Body of pancreas (tissue), 4 donors: ENCODE data around the gene SPARCL1. TPM values are rescaled to one million over a fixed set of nuclear protein-coding genes. Genes with fewer than 3 reads are reported as not detected.

Source experiments
- ATAC-seq: fragments of 150-250 bp; one replicate; pipeline ENCODE4 v1.9.1; 2016
- DNase-seq, 4 donors: peaks; one replicate each; pipeline ENCODE4 v3.0.0-alpha.2; 2019
- H3K27ac ChIP-seq, 4 donors: fragments of 200-600 bp; sonication (generic); 1 replicate in 3 of 4; 2 replicates in 1 of 4; pipeline versions ENCODE4 v1.5.1 to v1.6.1; 2016 to 2019; ENCODE audit warnings: mild to moderate bottlenecking in 1 of 4, mixed read lengths in 1 of 4, moderate library complexity in 1 of 4
- H3K27me3 ChIP-seq, 2 donors: fragments of 200-600 bp; sonication (generic); one replicate each; pipeline ENCODE4 v1.6.0; 2016; ENCODE audit warnings: mild to moderate bottlenecking in 1 of 2
- H3K36me3 ChIP-seq, 2 donors: fragments of 200-600 bp; sonication (generic); replicated peaks in 1 of 2; 2 replicates each; pipeline ENCODE4 v1.5.1; 2016; ENCODE audit warnings: low read depth in 2 of 2; ENCODE audit not compliant: insufficient read depth in 1 of 2
- H3K4me1 ChIP-seq: fragments of 200-600 bp; sonication (generic); one replicate; pipeline ENCODE4 v1.6.0; 2016
- H3K4me3 ChIP-seq, 2 donors: fragments of 200-600 bp; sonication (generic); 1 replicate in 1 of 2; 2 replicates in 1 of 2; pipeline ENCODE4 v1.5.1; 2016 to 2019
- H3K9me3 ChIP-seq, 3 donors: fragments of 200-600 bp; sonication (generic); 1 replicate in 2 of 3; 2 replicates in 1 of 3; pipeline ENCODE4 v1.5.1; 2016
- CTCF ChIP-seq, 7 experiments: fragments of 450-650 bp in 4 of 7; fragments of 200-600 bp in 3 of 7; sonication (generic) in 3 of 7; IDR thresholded peaks; one replicate each; pipeline ENCODE4 v1.5.1; 2016 to 2019; ENCODE audit warnings: antibody characterized with exemption in 7 of 7
- POLR2A ChIP-seq, 3 donors: fragments of 450-650 bp; IDR thresholded peaks; one replicate each; pipeline ENCODE4 v1.6.1; 2016; ENCODE audit warnings: antibody characterized with exemption in 3 of 3, mild to moderate bottlenecking in 2 of 3
- WGBS, 2 donors: methylation state at CpG; one replicate each; pipeline ENCODE4 v1.1.5; 2017; 5-methylcytosine and 5-hydroxymethylcytosine counted together
- intact Hi-C: fragments of 100-400 bp; cut with DNase I; formaldehyde crosslinking; loops from one replicate; pipeline ENCODE4 v1.15.1; 2023
- total RNA-seq, 2 donors: library from RNA; depleted of rRNA; stranded (reverse); fragments of >200 nt; gene quantifications; one replicate each; pipeline ENCODE4 v1.1.0, GENCODE V29; 2016

Gene SPARCL1
- total RNA-seq, 2 donors from 2014 or later = 137 to 141 TPM

GRCh38 chr4:87476934-87477333 is 52.2 kb downstream of the SPARCL1 start:
- TF ChIP-seq CTCF (IDR thresholded peaks at IDR 0.05) (no peak), POLR2A (IDR thresholded peaks at IDR 0.05) (no peak)
- no peak overlapping the region for H3K27ac ChIP-seq
- no peaks in the 10 kb centered on the region for H3K36me3 ChIP-seq
- 87 to 90% methylated on average over 3 of the region's 3 CpGs for WGBS, 2 donors
- intact Hi-C loops = no loop called here
- H3K27me3 ChIP-seq = no peaks in the 10 kb centered on the region
- ATAC-seq (no peak), DNase-seq (no peak)
- no peaks in the 10 kb centered on the region for H3K4me1 ChIP-seq
- H3K9me3 ChIP-seq = no peaks in the 10 kb centered on the region
- no peak overlapping the region for H3K4me3 ChIP-seq

- Histone ChIP-seq H3K9me3 (no peaks in the 10 kb centered on the region), H3K4me3 (no peak overlapping the region), H3K4me1 (no peaks in the 10 kb centered on the region), H3K36me3 (no peaks in the 10 kb centered on the region), H3K27me3 (no peaks in the 10 kb centered on the region), H3K27ac (no peak overlapping the region)
- DNase-seq (no peak), ATAC-seq (no peak)
- WGBS, 2 donors = 85 to 90% methylated on average over 6 of the region's 6 CpGs
- intact Hi-C loops = no loop called here
- TF ChIP-seq POLR2A (IDR thresholded peaks at IDR 0.05) (no peak), CTCF (IDR thresholded peaks at IDR 0.05) (no peak)
Measured at GRCh38 chr4:87469390-87469789, 59.8 kb downstream of the SPARCL1 start.

- Histone ChIP-seq H3K36me3 (no peaks in the 10 kb centered on the region), H3K27me3 (no peaks in the 10 kb centered on the region), H3K4me1 (peaks cover 14% of the 10 kb centered on the region), H3K27ac (no peak overlapping the region), H3K4me3 (no peak overlapping the region), H3K9me3 (no peaks in the 10 kb centered on the region)
- 46 to 55% methylated on average over 7 of the region's 7 CpGs for WGBS, 2 donors
- DNase-seq (peak in 1 of 4 donors; percentile 13), ATAC-seq (peak; percentile 63)
- TF ChIP-seq POLR2A (IDR thresholded peaks at IDR 0.05) = no peak
- TF ChIP-seq CTCF (IDR thresholded peaks at IDR 0.05) = peak; percentile 39 to 85 (median 74)
- intact Hi-C loops = no loop called here
Measured at GRCh38 chr4:87465739-87466366, 63.3 kb downstream of the SPARCL1 start.

- no peak overlapping the region for H3K27ac ChIP-seq
- intact Hi-C loops = no loop called here
Measured at GRCh38 chr4:87462102-87462501, 67.1 kb downstream of the SPARCL1 start.

More at GRCh38 chr4:87462102-87462501, 67.1 kb downstream of the SPARCL1 start:
- DNase-seq = no peak
- 73 to 75% methylated on average over 2 of the region's 2 CpGs for WGBS, 2 donors
- peaks cover 17% of the 10 kb centered on the region for H3K4me1 ChIP-seq
- no peak for ATAC-seq
- H3K9me3 ChIP-seq = no peaks in the 10 kb centered on the region
- H3K36me3 ChIP-seq = peaks cover 0 to 2% of the 10 kb centered on the region in 2 donors
- TF ChIP-seq CTCF (IDR thresholded peaks at IDR 0.05) (no peak), POLR2A (IDR thresholded peaks at IDR 0.05) (no peak)
- no peak overlapping the region for H3K4me3 ChIP-seq
- no peaks in the 10 kb centered on the region for H3K27me3 ChIP-seq
